Thoracic aorta (tissue), 2 donors: Measurements from ENCODE around the gene GOLGA8B. TPM values are rescaled to one million over a fixed set of nuclear protein-coding genes. Genes with fewer than 3 reads are reported as not detected.
"Not testable (repeated sequence)": the region's sequence is repeated elsewhere in the genome, so short reads cannot be mapped to it uniquely, and the experiment has no call there.

Experiments used
- ATAC-seq: fragments of 150-250 bp; one replicate; pipeline ENCODE4 v1.8.0; 2017; ENCODE audit warnings: low read depth; ENCODE audit not compliant: insufficient number of reproducible peaks, low FRiP score
- DNase-seq: peaks from one replicate; pipeline ENCODE4 v3.0.0-alpha.2; 2020; ENCODE audit warnings: low spot score
- H3K27ac ChIP-seq, 2 donors: fragments of 200-600 bp; sonication (generic); 1 replicate in 1 of 2; 2 replicates in 1 of 2; pipeline ENCODE4 v1.5.1; 2016; ENCODE audit warnings: mild to moderate bottlenecking in 2 of 2, moderate library complexity in 2 of 2
- H3K27me3 ChIP-seq: fragments of 200-600 bp; sonication (generic); replicated peaks from 2 replicates; pipeline ENCODE4 v1.6.0; 2016; ENCODE audit warnings: mild to moderate bottlenecking; ENCODE audit not compliant: insufficient read depth
- H3K36me3 ChIP-seq: fragments of 200-600 bp; sonication (generic); one replicate; pipeline ENCODE4 v1.5.1; 2016
- H3K4me1 ChIP-seq, 2 donors: fragments of 200-600 bp; sonication (generic); 1 replicate in 1 of 2; 2 replicates in 1 of 2; pipeline versions ENCODE4 v1.5.1 to v1.6.0; 2016; ENCODE audit warnings: low read depth in 2 of 2, mild to moderate bottlenecking in 1 of 2; ENCODE audit not compliant: control insufficient read depth in 1 of 2
- H3K4me3 ChIP-seq: fragments of 200-600 bp; sonication (generic); 2 replicates; pipeline ENCODE4 v1.5.1; 2016; ENCODE audit warnings: mild to moderate bottlenecking
- H3K9me3 ChIP-seq: fragments of 200-600 bp; sonication (generic); 2 replicates; pipeline ENCODE4 v1.5.1; 2016
- CTCF ChIP-seq: fragments of 200-600 bp; sonication (generic); IDR thresholded peaks from one replicate; pipeline ENCODE4 v1.5.1; 2019; ENCODE audit warnings: antibody characterized with exemption
- total RNA-seq, 2 donors: library from RNA; depleted of rRNA; stranded (reverse); fragments of >200 nt; gene quantifications; one replicate each; pipeline versions ENCODE4 v1.1.0 to v1.2.3, GENCODE V29; 2016

The GOLGA8B gene
- total RNA-seq, 2 donors from 2014 or later: 146 to 184 TPM

GRCh38 chr15:34581043-34581365 lies 2.4 kb downstream of the GOLGA8B start:
- no peak overlapping the region for H3K4me3 ChIP-seq
- no peak for ATAC-seq
- no peaks in the 10 kb centered on the region for H3K36me3 ChIP-seq
- peaks cover 14 to 34% of the 10 kb centered on the region in 2 donors for H3K4me1 ChIP-seq
- no peak for TF ChIP-seq CTCF
- H3K9me3 ChIP-seq: no peaks in the 10 kb centered on the region
- DNase-seq: no peak
- no peaks in the 10 kb centered on the region for H3K27me3 ChIP-seq
- H3K27ac ChIP-seq: no peak overlapping the region

- H3K4me1 ChIP-seq: peaks cover 14 to 34% of the 10 kb centered on the region in 2 donors
- not testable (repeated sequence) for DNase-seq, H3K9me3 ChIP-seq, H3K4me3 ChIP-seq, H3K27me3 ChIP-seq, H3K36me3 ChIP-seq, H3K27ac ChIP-seq, ATAC-seq
Observed at GRCh38 chr15:34580251-34581042, 3.0 kb downstream of the GOLGA8B start.

GRCh38 chr15:34578283-34578674 lies 5.2 kb downstream of the GOLGA8B start:
- DNase-seq: no peak
- ATAC-seq: no peak
- Histone ChIP-seq H3K4me1 (peaks cover 10 to 29% of the 10 kb centered on the region in 2 donors), H3K9me3 (no peaks in the 10 kb centered on the region), H3K4me3 (no peak overlapping the region), H3K36me3 (no peaks in the 10 kb centered on the region), H3K27ac (no peak overlapping the region), H3K27me3 (no peaks in the 10 kb centered on the region)
- no peak for TF ChIP-seq CTCF

GRCh38 chr15:34577658-34578282 lies 5.7 kb downstream of the GOLGA8B start:
- H3K36me3 ChIP-seq, H3K4me3 ChIP-seq, H3K27me3 ChIP-seq, ATAC-seq, DNase-seq, H3K27ac ChIP-seq, H3K9me3 ChIP-seq: not testable (repeated sequence)
- peaks cover 10 to 29% of the 10 kb centered on the region in 2 donors for H3K4me1 ChIP-seq

DNA sequence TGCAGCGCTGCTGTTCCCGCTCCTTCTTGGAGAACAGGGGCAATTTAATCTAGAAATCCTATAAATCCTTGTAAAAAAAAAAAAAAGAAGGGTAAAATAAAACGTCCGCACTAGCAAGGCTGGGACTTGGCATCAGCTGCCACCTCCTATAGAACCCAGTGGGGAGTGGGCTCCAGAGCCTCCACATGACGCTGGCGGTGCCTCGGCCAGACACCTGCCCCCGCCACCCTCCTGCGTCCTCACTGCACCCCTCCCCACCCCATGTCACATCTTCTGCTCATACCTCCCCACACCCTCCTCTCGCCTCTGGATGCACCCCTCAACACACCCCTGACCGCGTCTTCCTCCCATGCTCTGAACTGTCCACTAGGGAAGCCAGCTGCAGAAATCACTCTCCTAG lies 8.4 kb downstream of the GOLGA8B start:
- H3K36me3 ChIP-seq, H3K9me3 ChIP-seq, H3K27me3 ChIP-seq, H3K4me1 ChIP-seq, H3K27ac ChIP-seq, H3K4me3 ChIP-seq, ATAC-seq, DNase-seq: not testable (repeated sequence)

- not testable (repeated sequence) for H3K27ac ChIP-seq, H3K36me3 ChIP-seq, H3K4me3 ChIP-seq, H3K27me3 ChIP-seq, DNase-seq, H3K9me3 ChIP-seq, ATAC-seq, H3K4me1 ChIP-seq
Observed at GRCh38 chr15:34572921-34573320, 10.5 kb downstream of the GOLGA8B start.

- DNase-seq, H3K27me3 ChIP-seq, H3K4me3 ChIP-seq, ATAC-seq, H3K27ac ChIP-seq, H3K36me3 ChIP-seq, H3K9me3 ChIP-seq, H3K4me1 ChIP-seq: not testable (repeated sequence)
Observed at GRCh38 chr15:34572019-34572641, 11.3 kb downstream of the GOLGA8B start.

- not testable (repeated sequence) for ATAC-seq, H3K4me3 ChIP-seq
Observed at GRCh38 chr15:34569670-34570396, 13.6 kb downstream of the GOLGA8B start.

DNA sequence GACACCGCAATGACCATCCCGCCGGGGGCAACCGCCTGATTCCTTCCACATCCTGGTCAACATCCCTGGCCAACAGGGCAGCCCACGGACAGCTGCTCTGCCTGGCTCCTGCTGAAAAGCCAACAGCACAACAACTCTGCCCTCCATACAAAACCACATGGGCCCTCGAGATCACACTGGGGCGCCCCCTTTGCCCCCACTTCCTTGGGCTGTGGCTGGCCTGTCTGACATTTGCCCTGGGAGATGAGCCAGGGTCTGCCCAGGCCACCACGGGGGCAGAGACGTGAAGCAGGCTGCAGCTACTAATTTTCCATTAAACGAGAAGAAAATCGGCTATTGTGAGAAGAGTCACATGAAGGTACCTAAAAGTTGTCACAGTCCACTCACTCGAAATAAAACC lies 16.3 kb downstream of the GOLGA8B start:
- H3K4me3 ChIP-seq, H3K27ac ChIP-seq, ATAC-seq, H3K36me3 ChIP-seq, H3K27me3 ChIP-seq, H3K9me3 ChIP-seq, H3K4me1 ChIP-seq, DNase-seq: not testable (repeated sequence)

More at GRCh38 chr15:34569670-34570396, 13.6 kb downstream of the GOLGA8B start:
- H3K9me3 ChIP-seq, DNase-seq, H3K27ac ChIP-seq, H3K4me1 ChIP-seq, H3K36me3 ChIP-seq, H3K27me3 ChIP-seq: not testable (repeated sequence)

- not testable (repeated sequence) for H3K4me3 ChIP-seq, H3K9me3 ChIP-seq, H3K27ac ChIP-seq, H3K27me3 ChIP-seq, H3K4me1 ChIP-seq, ATAC-seq, H3K36me3 ChIP-seq, DNase-seq
Observed at GRCh38 chr15:34564711-34565110, 18.7 kb downstream of the GOLGA8B start.
